HCT116 (cell line): ENCODE data around the gene UQCRQ. TPM values are rescaled to one million over a fixed set of nuclear protein-coding genes. Genes with fewer than 3 reads are reported as not detected.

Experiments
- ATAC-seq: fragments of 200-7000 bp; cut with Tn5 transposase; 2 replicates; pipeline ENCODE4 v1.9.1; 2020; ENCODE audit warnings: mild to moderate bottlenecking, moderate library complexity
- Bru-seq: library from RNA; stranded (reverse); fragments of 400-500 nt; gene quantifications from one replicate; lab custom pipeline; 2021; lab: Mats Ljungman, UMichigan
- BruChase-seq, 2 experiments: library from RNA; stranded (reverse); fragments of 400-500 nt; gene quantifications; one replicate each; lab custom pipeline; 2021; lab: Mats Ljungman, UMichigan
- BruUV-seq: library from RNA; stranded (reverse); fragments of 400-500 nt; replicated peaks from 2 replicates; lab custom pipeline; 2021; lab: Mats Ljungman, UMichigan
- CTCF ChIA-PET: fragments of 300-600 bp; sonication (Branson Sonifier 250); formaldehyde crosslinking; loops from one replicate; lab custom pipeline; 2021; ENCODE audit warnings: antibody characterized with exemption; lab: Charles Lee
- POLR2A ChIA-PET: fragments of 300-600, 350-600 bp; sonication (Branson Sonifier 250); formaldehyde crosslinking; loops from one replicate; lab custom pipeline; 2021; ENCODE audit warnings: antibody characterized with exemption; lab: Charles Lee
- RAD21 ChIA-PET, 2 experiments: fragments of 300-600 bp; sonication (Branson Sonifier 250); formaldehyde crosslinking; loops; one replicate each; lab custom pipeline; 2023; ENCODE audit warnings: low total read pairs in 2 of 2; ENCODE audit not compliant: uncharacterized antibody in 2 of 2, unreplicated experiment in 2 of 2, low non-redundant PET in 1 of 2; lab: Charles Lee
- DNase-seq: peaks from one replicate; pipeline ENCODE4 v3.0.0-alpha.2; 2010; ENCODE audit warnings: low read depth, low spot score
- H2AFZ ChIP-seq: fragments of 200-600 bp; shearing (Covaris generic), sonication (generic); 2 replicates; pipeline ENCODE4 v1.6.1; 2017; ENCODE audit warnings: low read depth, mixed run types, mixed read lengths, antibody characterized with exemption, low read length; ENCODE audit not compliant: poor library complexity, severe bottlenecking
- H3K27ac ChIP-seq: 2 replicates; pipeline ENCODE4 v1.5.1; 2012; ENCODE audit warnings: low read depth, low read length
- H3K27me3 ChIP-seq: fragments of 200-600 bp; sonication (generic); 2 replicates; pipeline ENCODE4 v1.6.1; 2016; ENCODE audit warnings: mixed run types, low read length, mixed read lengths; ENCODE audit not compliant: insufficient read depth
- H3K36me3 ChIP-seq, 2 experiments: fragments of 200-500 bp in 1 of 2; fragments of 200-600 bp in 1 of 2; sonication (Bioruptor generic) in 1 of 2; sonication (generic) in 1 of 2; 2 replicates each; pipeline versions ENCODE4 v1.5.1 to v1.6.1; 2014 to 2016; ENCODE audit warnings: low read length in 2 of 2, inconsistent platforms in 1 of 2, mixed read lengths in 1 of 2, mixed run types in 1 of 2; ENCODE audit not compliant: insufficient read depth in 2 of 2, control insufficient read depth in 1 of 2
- H3K4me1 ChIP-seq, 2 experiments: fragments of 200-600 bp in 1 of 2; sonication (generic) in 1 of 2; 2 replicates each; pipeline versions ENCODE4 v1.5.1 to v1.6.1; 2012 to 2017; ENCODE audit warnings: low read length in 2 of 2, inconsistent platforms in 1 of 2, mild to moderate bottlenecking in 1 of 2, mixed read lengths in 1 of 2, mixed run types in 1 of 2, moderate library complexity in 1 of 2; ENCODE audit not compliant: insufficient read depth in 2 of 2, control insufficient read depth in 1 of 2
- H3K4me2 ChIP-seq: fragments of 200-600 bp; sonication (generic); 2 replicates; pipeline ENCODE4 v1.6.1; 2017; ENCODE audit warnings: mixed run types, low read length, mixed read lengths
- H3K4me3 ChIP-seq, 2 experiments: fragments of 200-600 bp in 1 of 2; sonication (generic) in 1 of 2; replicated peaks in 1 of 2; 2 replicates each; pipeline ENCODE4 v1.5.1; 2011 to 2016; ENCODE audit warnings: low read length in 2 of 2, control low read depth in 1 of 2, low read depth in 1 of 2, mild to moderate bottlenecking in 1 of 2, mixed read lengths in 1 of 2, mixed run types in 1 of 2
- H3K79me2 ChIP-seq: fragments of 200-600 bp; sonication (generic); 2 replicates; pipeline ENCODE4 v1.6.1; 2017; ENCODE audit warnings: mild to moderate bottlenecking, mixed run types, low read length, moderate library complexity, mixed read lengths; ENCODE audit not compliant: insufficient read depth
- H3K9ac ChIP-seq: fragments of 200-600 bp; sonication (generic); 2 replicates; pipeline ENCODE4 v1.6.1; 2016; ENCODE audit warnings: low read length, mixed read lengths
- H3K9me2 ChIP-seq: fragments of 200-600 bp; sonication (generic), shearing (Covaris generic); 2 replicates; pipeline ENCODE4 v1.6.1; 2017; ENCODE audit warnings: mixed run types, mild to moderate bottlenecking, moderate library complexity; ENCODE audit not compliant: insufficient read depth
- H3K9me3 ChIP-seq, 2 experiments: fragments of 200-500 bp in 1 of 2; fragments of 200-600 bp in 1 of 2; sonication (Bioruptor generic) in 1 of 2; sonication (generic) in 1 of 2; 2 replicates each; pipeline ENCODE4 v1.6.1; 2014 to 2017; ENCODE audit warnings: low read length in 2 of 2, mixed read lengths in 2 of 2, inconsistent platforms in 1 of 2, low read depth in 1 of 2, mild to moderate bottlenecking in 1 of 2, mixed run types in 1 of 2, moderate library complexity in 1 of 2; ENCODE audit not compliant: control insufficient read depth in 1 of 2, insufficient read depth in 1 of 2
- H4K20me1 ChIP-seq: fragments of 200-600 bp; sonication (generic), shearing (Covaris generic); 2 replicates; pipeline ENCODE4 v1.6.1; 2017; ENCODE audit warnings: mixed run types, mild to moderate bottlenecking, moderate library complexity; ENCODE audit not compliant: insufficient read depth
- CBX3 ChIP-seq: IDR thresholded peaks from 2 replicates; pipeline ENCODE4 v1.6.1; 2012; ENCODE audit warnings: low read depth
- CEBPB ChIP-seq: IDR thresholded peaks from 2 replicates; pipeline ENCODE4 v1.6.1; 2012; ENCODE audit warnings: low read depth
- EGR1 ChIP-seq: IDR thresholded peaks from 2 replicates; pipeline ENCODE4 v1.6.1; 2012; ENCODE audit warnings: low read depth
- ELF1 ChIP-seq: IDR thresholded peaks from 2 replicates; pipeline ENCODE4 v1.6.1; 2012; ENCODE audit warnings: low read depth, borderline replicate concordance
- EZH2phosphoT487 ChIP-seq: fragments of 200-600 bp; IDR thresholded peaks from 2 replicates; pipeline ENCODE4 v1.6.1; 2018; ENCODE audit warnings: antibody characterized with exemption, borderline replicate concordance
- FOSL1 ChIP-seq: IDR thresholded peaks from 2 replicates; pipeline ENCODE4 v1.6.1; 2012; ENCODE audit warnings: low read depth
- RAD21 ChIP-seq: IDR thresholded peaks from 2 replicates; pipeline ENCODE4 v1.6.1; 2012; ENCODE audit warnings: low read depth, mild to moderate bottlenecking
- SIN3A ChIP-seq: IDR thresholded peaks from 2 replicates; pipeline ENCODE4 v1.6.1; 2012; ENCODE audit warnings: low read depth
- SRF ChIP-seq: IDR thresholded peaks from 2 replicates; pipeline ENCODE4 v1.6.1; 2012; ENCODE audit warnings: low read depth
- TCF7L2 ChIP-seq: IDR thresholded peaks from 2 replicates; pipeline ENCODE4 v1.7.0; 2011; ENCODE audit warnings: borderline replicate concordance, inconsistent platforms; ENCODE audit not compliant: insufficient read depth, insufficient read length; ENCODE audit errors: extremely low read depth
- ZFX ChIP-seq: fragments of 450-650 bp; IDR thresholded peaks from 2 replicates; pipeline ENCODE4 v1.6.1; 2017
- ZNF274 ChIP-seq: fragments of 200-500 bp; sonication (Bioruptor generic); IDR thresholded peaks from 2 replicates; pipeline ENCODE4 v1.6.1; 2014; ENCODE audit warnings: mild to moderate bottlenecking, low read depth, low read length, inconsistent platforms
- intact Hi-C: fragments of 100-400 bp; cut with micrococcal nuclease; formaldehyde crosslinking; loops from 2 replicates; pipeline ENCODE4 v1.10.0; 2022
- long read RNA-seq: library from polyadenylated mRNA; unstranded; transcript quantifications from one replicate; pipeline ENCODE4 v2.0.0, GENCODE V29; 2021; ENCODE audit not compliant: unreplicated experiment
- polyA plus RNA-seq: library from polyadenylated mRNA; unstranded; fragments of >200 nt; gene quantifications from 2 replicates; pipeline ENCODE4 v1.2.1, GENCODE V29; 2012; ENCODE audit warnings: missing spikeins
- total RNA-seq: library from RNA; stranded (reverse); gene quantifications from one replicate; pipeline ENCODE4 v1.2.1, GENCODE V29; 2021; ENCODE audit not compliant: unreplicated experiment
- TF ChIP-seq, protein P1 (sequence below): IDR thresholded peaks from 2 replicates; pipeline ENCODE4 v1.6.1; 2012
- TF ChIP-seq, protein P2 (sequence below), 3 experiments: fragments of 200-600 bp in 1 of 3; sonication (generic) in 1 of 3; IDR thresholded peaks in 2 of 3; conservative IDR thresholded peaks in 1 of 3; 2 replicates each; pipeline ENCODE4 v1.5.1; 2012 to 2017; ENCODE audit warnings: low read depth in 2 of 3, low read length in 2 of 3, antibody characterized with exemption in 1 of 3, borderline replicate concordance in 1 of 3, control low read depth in 1 of 3, mild to moderate bottlenecking in 1 of 3, mixed read lengths in 1 of 3, mixed run types in 1 of 3, moderate library complexity in 1 of 3; ENCODE audit not compliant: insufficient read depth in 1 of 3
- TF ChIP-seq, protein P3 (sequence below): IDR thresholded peaks from 2 replicates; pipeline ENCODE4 v1.6.1; 2012; ENCODE audit warnings: low read depth
- TF ChIP-seq, protein P4 (sequence below): IDR thresholded peaks from 2 replicates; pipeline ENCODE4 v1.6.1; 2011; ENCODE audit warnings: mild to moderate bottlenecking, low read length, moderate library complexity; ENCODE audit not compliant: insufficient replicate concordance; ENCODE audit errors: extremely low read depth

UQCRQ gene
- total RNA-seq (528 TPM), Bru-seq, nascent RNA (percentile 97 among the genes with signal in this experiment), BruChase-seq, experiment 1, labeled RNA remaining after a 6-hour chase (percentile 95 among the genes with signal in this experiment), BruChase-seq, experiment 2, labeled RNA remaining after a 2-hour chase (percentile 95 among the genes with signal in this experiment)
- polyA plus RNA-seq: 276 and 358 TPM in 2 replicates
- long read RNA-seq, transcript UQCRQ-201 (2 exons, 586 nt): minor isoform, 23 of 503 reads
- long read RNA-seq, transcript UQCRQ-202 (3 exons, 429 nt): minor isoform, 18 of 503 reads
- long read RNA-seq, transcript UQCRQ-203 (3 exons, 839 nt): major isoform, 129 of 503 reads
- long read RNA-seq, partial matches to known transcripts: 0 of 503 reads
- long read RNA-seq, other reads (novel, unspliced or antisense): 326 of 503 reads

DNA sequence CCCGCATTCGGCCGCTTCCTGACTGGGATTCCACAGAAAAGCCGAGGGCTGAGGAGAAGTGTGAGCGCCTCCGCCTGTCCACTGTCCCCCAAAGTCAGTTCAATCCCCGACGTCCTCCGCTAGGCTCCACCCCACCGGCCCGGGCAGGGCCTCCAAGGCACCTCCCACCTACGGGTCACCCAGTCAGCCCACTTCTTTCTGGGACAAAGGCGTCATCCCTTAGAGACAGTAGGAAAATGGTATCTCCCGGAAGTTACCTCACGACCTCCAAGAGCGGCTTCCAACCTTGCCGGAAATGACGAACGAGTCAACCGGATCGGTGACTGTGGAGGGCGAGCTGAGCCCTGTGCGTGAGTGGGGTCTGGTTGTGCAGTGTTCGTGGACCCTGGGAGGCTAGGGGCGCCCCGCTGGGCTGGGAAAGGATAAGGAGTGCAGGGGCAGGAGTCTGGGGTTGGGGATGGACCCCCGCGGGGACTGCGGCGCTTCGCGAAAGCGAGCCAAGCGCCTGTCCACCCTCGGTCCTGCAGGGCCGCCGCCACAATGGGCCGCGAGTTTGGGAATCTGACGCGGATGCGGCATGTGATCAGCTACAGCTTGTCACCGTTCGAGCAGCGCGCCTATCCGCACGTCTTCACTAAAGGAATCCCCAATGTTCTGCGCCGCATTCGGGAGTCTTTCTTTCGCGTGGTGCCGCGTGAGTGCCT is at the start of gene UQCRQ, which contains the start of gene GDF9:
Gene UQCRQ, plus strand, starts transcription at position 301 of the 704 bp plus-strand sequence. Its CDS starts 240 bp downstream, at position 541.
Gene GDF9, minus strand, starts transcription at position 128 of the 704 bp plus-strand sequence. CDS start 1,936 bp downstream, outside the sequence.
- Histone ChIP-seq H3K9me3 (no peaks in the 10 kb centered on the region), H2AFZ (no peak within 1 kb of the TSS), H3K27ac (peak within 1 kb of the TSS; percentile 70), H3K4me3 (peak within 1 kb of the TSS; percentile 89 to 98), H3K36me3 (peaks cover 4 to 15% of the 10 kb centered on the region in 2 experiments; a peak in 2 of 4 replicates), H3K27me3 (no peaks in the 10 kb centered on the region), H3K79me2 (peaks cover 26% of the 10 kb centered on the region), H3K4me1 (peaks cover 4 to 17% of the 10 kb centered on the region in 2 experiments), H3K9ac (peak within 1 kb of the TSS; percentile 99), H3K4me2 (peak within 1 kb of the TSS; percentile 82), H4K20me1 (no peaks in the 10 kb centered on the region), H3K9me2 (no peaks in the 10 kb centered on the region)
- ATAC-seq (peak; percentile 99), DNase-seq (peak; percentile 100)
- TSS peak; percentile 71 for BruUV-seq
- ChIA-PET RAD21 (no interaction called here), CTCF (interaction anchor here (1.1 to 1.3 kb wide), 2 partner anchors 46 to 480 kb away, joined by 4 to 6 read pairs; no protein-coding TSS in a partner anchor), POLR2A (interaction anchor here (0.8 to 1.6 kb wide), 2 partner anchors 21 to 36 kb away, joined by 3 to 5 read pairs; partner anchors contain the start of gene SHROOM1)
- intact Hi-C loops: no loop called here
- TF ChIP-seq ZNF274: no peak
- peak; percentile 59 for TF ChIP-seq TCF7L2
- TF ChIP-seq, protein P1, sequence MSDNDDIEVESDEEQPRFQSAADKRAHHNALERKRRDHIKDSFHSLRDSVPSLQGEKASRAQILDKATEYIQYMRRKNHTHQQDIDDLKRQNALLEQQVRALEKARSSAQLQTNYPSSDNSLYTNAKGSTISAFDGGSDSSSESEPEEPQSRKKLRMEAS: peak; percentile 89
- TF ChIP-seq RAD21: peak; percentile 71
- no peak for TF ChIP-seq CBX3
- no peak for TF ChIP-seq CEBPB
- TF ChIP-seq EGR1: 0 out of 2 replicates have a peak, but pooled peaks have one; percentile 33
- no peak for TF ChIP-seq ELF1
- TF ChIP-seq, protein P2, sequence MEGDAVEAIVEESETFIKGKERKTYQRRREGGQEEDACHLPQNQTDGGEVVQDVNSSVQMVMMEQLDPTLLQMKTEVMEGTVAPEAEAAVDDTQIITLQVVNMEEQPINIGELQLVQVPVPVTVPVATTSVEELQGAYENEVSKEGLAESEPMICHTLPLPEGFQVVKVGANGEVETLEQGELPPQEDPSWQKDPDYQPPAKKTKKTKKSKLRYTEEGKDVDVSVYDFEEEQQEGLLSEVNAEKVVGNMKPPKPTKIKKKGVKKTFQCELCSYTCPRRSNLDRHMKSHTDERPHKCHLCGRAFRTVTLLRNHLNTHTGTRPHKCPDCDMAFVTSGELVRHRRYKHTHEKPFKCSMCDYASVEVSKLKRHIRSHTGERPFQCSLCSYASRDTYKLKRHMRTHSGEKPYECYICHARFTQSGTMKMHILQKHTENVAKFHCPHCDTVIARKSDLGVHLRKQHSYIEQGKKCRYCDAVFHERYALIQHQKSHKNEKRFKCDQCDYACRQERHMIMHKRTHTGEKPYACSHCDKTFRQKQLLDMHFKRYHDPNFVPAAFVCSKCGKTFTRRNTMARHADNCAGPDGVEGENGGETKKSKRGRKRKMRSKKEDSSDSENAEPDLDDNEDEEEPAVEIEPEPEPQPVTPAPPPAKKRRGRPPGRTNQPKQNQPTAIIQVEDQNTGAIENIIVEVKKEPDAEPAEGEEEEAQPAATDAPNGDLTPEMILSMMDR (IDR thresholded peaks at IDR 0.05 in 2 of 3, conservative IDR thresholded peaks at IDR 0.05 in 1 of 3; ENCODE audit: borderline replicate concordance in 1 of 3, insufficient read depth in 1 of 3, low read depth in 2 of 3, low read length in 2 of 3): peak in 1 of 3 experiments; percentile 21; a peak in 1 of 6 replicates
- TF ChIP-seq FOSL1: no peak
- TF ChIP-seq, protein P3, sequence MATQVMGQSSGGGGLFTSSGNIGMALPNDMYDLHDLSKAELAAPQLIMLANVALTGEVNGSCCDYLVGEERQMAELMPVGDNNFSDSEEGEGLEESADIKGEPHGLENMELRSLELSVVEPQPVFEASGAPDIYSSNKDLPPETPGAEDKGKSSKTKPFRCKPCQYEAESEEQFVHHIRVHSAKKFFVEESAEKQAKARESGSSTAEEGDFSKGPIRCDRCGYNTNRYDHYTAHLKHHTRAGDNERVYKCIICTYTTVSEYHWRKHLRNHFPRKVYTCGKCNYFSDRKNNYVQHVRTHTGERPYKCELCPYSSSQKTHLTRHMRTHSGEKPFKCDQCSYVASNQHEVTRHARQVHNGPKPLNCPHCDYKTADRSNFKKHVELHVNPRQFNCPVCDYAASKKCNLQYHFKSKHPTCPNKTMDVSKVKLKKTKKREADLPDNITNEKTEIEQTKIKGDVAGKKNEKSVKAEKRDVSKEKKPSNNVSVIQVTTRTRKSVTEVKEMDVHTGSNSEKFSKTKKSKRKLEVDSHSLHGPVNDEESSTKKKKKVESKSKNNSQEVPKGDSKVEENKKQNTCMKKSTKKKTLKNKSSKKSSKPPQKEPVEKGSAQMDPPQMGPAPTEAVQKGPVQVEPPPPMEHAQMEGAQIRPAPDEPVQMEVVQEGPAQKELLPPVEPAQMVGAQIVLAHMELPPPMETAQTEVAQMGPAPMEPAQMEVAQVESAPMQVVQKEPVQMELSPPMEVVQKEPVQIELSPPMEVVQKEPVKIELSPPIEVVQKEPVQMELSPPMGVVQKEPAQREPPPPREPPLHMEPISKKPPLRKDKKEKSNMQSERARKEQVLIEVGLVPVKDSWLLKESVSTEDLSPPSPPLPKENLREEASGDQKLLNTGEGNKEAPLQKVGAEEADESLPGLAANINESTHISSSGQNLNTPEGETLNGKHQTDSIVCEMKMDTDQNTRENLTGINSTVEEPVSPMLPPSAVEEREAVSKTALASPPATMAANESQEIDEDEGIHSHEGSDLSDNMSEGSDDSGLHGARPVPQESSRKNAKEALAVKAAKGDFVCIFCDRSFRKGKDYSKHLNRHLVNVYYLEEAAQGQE: no peak
- TF ChIP-seq, protein P4, sequence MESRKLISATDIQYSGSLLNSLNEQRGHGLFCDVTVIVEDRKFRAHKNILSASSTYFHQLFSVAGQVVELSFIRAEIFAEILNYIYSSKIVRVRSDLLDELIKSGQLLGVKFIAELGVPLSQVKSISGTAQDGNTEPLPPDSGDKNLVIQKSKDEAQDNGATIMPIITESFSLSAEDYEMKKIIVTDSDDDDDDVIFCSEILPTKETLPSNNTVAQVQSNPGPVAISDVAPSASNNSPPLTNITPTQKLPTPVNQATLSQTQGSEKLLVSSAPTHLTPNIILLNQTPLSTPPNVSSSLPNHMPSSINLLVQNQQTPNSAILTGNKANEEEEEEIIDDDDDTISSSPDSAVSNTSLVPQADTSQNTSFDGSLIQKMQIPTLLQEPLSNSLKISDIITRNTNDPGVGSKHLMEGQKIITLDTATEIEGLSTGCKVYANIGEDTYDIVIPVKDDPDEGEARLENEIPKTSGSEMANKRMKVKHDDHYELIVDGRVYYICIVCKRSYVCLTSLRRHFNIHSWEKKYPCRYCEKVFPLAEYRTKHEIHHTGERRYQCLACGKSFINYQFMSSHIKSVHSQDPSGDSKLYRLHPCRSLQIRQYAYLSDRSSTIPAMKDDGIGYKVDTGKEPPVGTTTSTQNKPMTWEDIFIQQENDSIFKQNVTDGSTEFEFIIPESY: no peak
- peak; percentile 86 for TF ChIP-seq ZFX
- TF ChIP-seq SRF: no peak
- TF ChIP-seq EZH2phosphoT487: no peak
- TF ChIP-seq SIN3A: peak; percentile 77
